ENCODE results near the gene LRRC14B.

The LRRC14B gene

GRCh38 chr5:199197-199949 lies 8.1 kb downstream of the LRRC14B start:
- no peaks in the 10 kb centered on the region for H3K79me2 ChIP-seq (ENCODE audit: control insufficient read depth, insufficient read depth, low read length)
- H3K27me3 ChIP-seq (ENCODE audit: insufficient read depth, low read length, poor library complexity) = no peaks in the 10 kb centered on the region
- H2BK5ac ChIP-seq (ENCODE audit: low read length) = no peak overlapping the region
- no peak overlapping the region for H2BK120ac ChIP-seq (ENCODE audit: low read depth, low read length)
- DNase-seq = no peak
- H3K36me3 ChIP-seq (ENCODE audit: control insufficient read depth, insufficient read depth, low read length) = peaks cover 2% of the 10 kb centered on the region
- H3K18ac ChIP-seq (ENCODE audit: low read length) = no peak overlapping the region
- no CpG with 5 or more reads among the region's 16 CpGs for WGBS (ENCODE audit: extremely low coverage, insufficient coverage, low lambda C conversion rate)
- no peak overlapping the region for H2BK15ac ChIP-seq (replicated peaks; ENCODE audit: low read depth)
- H2AK5ac ChIP-seq (ENCODE audit: low read length) = no peak overlapping the region
- H4K8ac ChIP-seq (ENCODE audit: low read depth, low read length) = no peak overlapping the region
- H3K27ac ChIP-seq (ENCODE audit: low read depth, low read length) = no peak overlapping the region
- H3K4me1 ChIP-seq (ENCODE audit: control insufficient read depth, low read depth, low read length) = no peaks in the 10 kb centered on the region
- H3K4me3 ChIP-seq (ENCODE audit: low read length) = no peak overlapping the region
- H3K56ac ChIP-seq (ENCODE audit: low read length) = no peak overlapping the region
- peaks cover 2% of the 10 kb centered on the region for H3K79me1 ChIP-seq (ENCODE audit: low read length)
- H3K4ac ChIP-seq (ENCODE audit: low read depth, low read length) = no peak overlapping the region
- H3K4me2 ChIP-seq (ENCODE audit: low read length) = no peak overlapping the region
- no peak overlapping the region for H4K5ac ChIP-seq (ENCODE audit: low read length)
- no peak overlapping the region for H3K9ac ChIP-seq (ENCODE audit: low read length)
- no peak overlapping the region for H3K23ac ChIP-seq (ENCODE audit: low read length)

- H4K8ac ChIP-seq (ENCODE audit: low read depth, low read length) = no peak overlapping the region
- no peak overlapping the region for H3K4me3 ChIP-seq (ENCODE audit: low read length)
- H3K36me3 ChIP-seq (ENCODE audit: control insufficient read depth, insufficient read depth, low read length) = peaks cover 2% of the 10 kb centered on the region
- H3K27me3 ChIP-seq (ENCODE audit: insufficient read depth, low read length, poor library complexity) = no peaks in the 10 kb centered on the region
- H3K23ac ChIP-seq (ENCODE audit: low read length) = no peak overlapping the region
- no peak overlapping the region for H2BK5ac ChIP-seq (ENCODE audit: low read length)
- no peak overlapping the region for H2AK5ac ChIP-seq (ENCODE audit: low read length)
- H3K4me2 ChIP-seq (ENCODE audit: low read length) = no peak overlapping the region
- no peak overlapping the region for H3K56ac ChIP-seq (ENCODE audit: low read length)
- H3K79me2 ChIP-seq (ENCODE audit: control insufficient read depth, insufficient read depth, low read length) = no peaks in the 10 kb centered on the region
- H4K5ac ChIP-seq (ENCODE audit: low read length) = no peak overlapping the region
- H3K27ac ChIP-seq (ENCODE audit: low read depth, low read length) = no peak overlapping the region
- no peak overlapping the region for H2BK15ac ChIP-seq (replicated peaks; ENCODE audit: low read depth)
- H3K79me1 ChIP-seq (ENCODE audit: low read length) = peaks cover 2% of the 10 kb centered on the region
- no peak overlapping the region for H3K18ac ChIP-seq (ENCODE audit: low read length)
- no peak overlapping the region for H2BK120ac ChIP-seq (ENCODE audit: low read depth, low read length)
- no peak overlapping the region for H3K4ac ChIP-seq (ENCODE audit: low read depth, low read length)
- H3K9ac ChIP-seq (ENCODE audit: low read length) = no peak overlapping the region
- H3K4me1 ChIP-seq (ENCODE audit: control insufficient read depth, low read depth, low read length) = no peaks in the 10 kb centered on the region
- WGBS (ENCODE audit: extremely low coverage, insufficient coverage, low lambda C conversion rate) = no CpG with 5 or more reads among the region's 23 CpGs
- no peak for DNase-seq
Observed at GRCh38 chr5:199950-200645, 8.8 kb downstream of the LRRC14B start.

- WGBS (ENCODE audit: extremely low coverage, insufficient coverage, low lambda C conversion rate) = no CpG with 5 or more reads among the region's 4 CpGs
- Histone ChIP-seq H3K4me1 (ENCODE audit: control insufficient read depth, low read depth, low read length) (no peaks in the 10 kb centered on the region), H4K5ac (ENCODE audit: low read length) (no peak overlapping the region), H3K56ac (ENCODE audit: low read length) (no peak overlapping the region), H3K27me3 (ENCODE audit: insufficient read depth, low read length, poor library complexity) (no peaks in the 10 kb centered on the region), H3K4me3 (ENCODE audit: low read length) (no peak overlapping the region), H3K4ac (ENCODE audit: low read depth, low read length) (no peak overlapping the region), H3K18ac (ENCODE audit: low read length) (no peak overlapping the region), H3K27ac (ENCODE audit: low read depth, low read length) (no peak overlapping the region), H3K23ac (ENCODE audit: low read length) (no peak overlapping the region), H3K9ac (ENCODE audit: low read length) (no peak overlapping the region), H2BK5ac (ENCODE audit: low read length) (no peak overlapping the region), H2BK15ac (replicated peaks; ENCODE audit: low read depth) (no peak overlapping the region), H4K8ac (ENCODE audit: low read depth, low read length) (no peak overlapping the region), H2AK5ac (ENCODE audit: low read length) (no peak overlapping the region), H3K36me3 (ENCODE audit: control insufficient read depth, insufficient read depth, low read length) (peaks cover 2% of the 10 kb centered on the region), H3K79me1 (ENCODE audit: low read length) (peaks cover 3% of the 10 kb centered on the region), H3K79me2 (ENCODE audit: control insufficient read depth, insufficient read depth, low read length) (no peaks in the 10 kb centered on the region), H2BK120ac (ENCODE audit: low read depth, low read length) (no peak overlapping the region), H3K4me2 (ENCODE audit: low read length) (no peak overlapping the region)
- DNase-seq = no peak
Observed at GRCh38 chr5:200985-201384, 9.7 kb downstream of the LRRC14B start.

GRCh38 chr5:201672-202071 lies 10.4 kb downstream of the LRRC14B start:
- no peak overlapping the region for H4K5ac ChIP-seq (ENCODE audit: low read length)
- no peak overlapping the region for H3K56ac ChIP-seq (ENCODE audit: low read length)
- no peak overlapping the region for H2BK15ac ChIP-seq (replicated peaks; ENCODE audit: low read depth)
- WGBS (ENCODE audit: extremely low coverage, insufficient coverage, low lambda C conversion rate) = no CpG with 5 or more reads among the region's 8 CpGs
- no peak overlapping the region for H3K23ac ChIP-seq (ENCODE audit: low read length)
- no peaks in the 10 kb centered on the region for H3K79me2 ChIP-seq (ENCODE audit: control insufficient read depth, insufficient read depth, low read length)
- H3K36me3 ChIP-seq (ENCODE audit: control insufficient read depth, insufficient read depth, low read length) = peaks cover 2% of the 10 kb centered on the region
- H2BK5ac ChIP-seq (ENCODE audit: low read length) = no peak overlapping the region
- peaks cover 6% of the 10 kb centered on the region for H3K79me1 ChIP-seq (ENCODE audit: low read length)
- no peaks in the 10 kb centered on the region for H3K27me3 ChIP-seq (ENCODE audit: insufficient read depth, low read length, poor library complexity)
- no peak overlapping the region for H3K4me2 ChIP-seq (ENCODE audit: low read length)
- H3K4me3 ChIP-seq (ENCODE audit: low read length) = no peak overlapping the region
- no peak overlapping the region for H3K27ac ChIP-seq (ENCODE audit: low read depth, low read length)
- H3K4me1 ChIP-seq (ENCODE audit: control insufficient read depth, low read depth, low read length) = no peaks in the 10 kb centered on the region
- H3K9ac ChIP-seq (ENCODE audit: low read length) = no peak overlapping the region
- H2AK5ac ChIP-seq (ENCODE audit: low read length) = no peak overlapping the region
- no peak overlapping the region for H4K8ac ChIP-seq (ENCODE audit: low read depth, low read length)
- no peak overlapping the region for H2BK120ac ChIP-seq (ENCODE audit: low read depth, low read length)
- H3K4ac ChIP-seq (ENCODE audit: low read depth, low read length) = no peak overlapping the region
- DNase-seq = no peak
- H3K18ac ChIP-seq (ENCODE audit: low read length) = no peak overlapping the region

- no peak overlapping the region for H3K4me2 ChIP-seq (ENCODE audit: low read length)
- no CpG with 5 or more reads among the region's 26 CpGs for WGBS (ENCODE audit: extremely low coverage, insufficient coverage, low lambda C conversion rate)
- peaks cover 10% of the 10 kb centered on the region for H3K79me1 ChIP-seq (ENCODE audit: low read length)
- H2BK15ac ChIP-seq (replicated peaks; ENCODE audit: low read depth) = no peak overlapping the region
- H3K27ac ChIP-seq (ENCODE audit: low read depth, low read length) = no peak overlapping the region
- no peak overlapping the region for H3K9ac ChIP-seq (ENCODE audit: low read length)
- no peak overlapping the region for H4K5ac ChIP-seq (ENCODE audit: low read length)
- H3K18ac ChIP-seq (ENCODE audit: low read length) = no peak overlapping the region
- H3K56ac ChIP-seq (ENCODE audit: low read length) = no peak overlapping the region
- no peak overlapping the region for H2BK5ac ChIP-seq (ENCODE audit: low read length)
- H3K4me1 ChIP-seq (ENCODE audit: control insufficient read depth, low read depth, low read length) = peaks cover 7% of the 10 kb centered on the region
- peaks cover 2% of the 10 kb centered on the region for H3K36me3 ChIP-seq (ENCODE audit: control insufficient read depth, insufficient read depth, low read length)
- H2AK5ac ChIP-seq (ENCODE audit: low read length) = no peak overlapping the region
- H3K23ac ChIP-seq (ENCODE audit: low read length) = no peak overlapping the region
- H4K8ac ChIP-seq (ENCODE audit: low read depth, low read length) = no peak overlapping the region
- no peak overlapping the region for H3K4me3 ChIP-seq (ENCODE audit: low read length)
- peaks cover 5% of the 10 kb centered on the region for H3K79me2 ChIP-seq (ENCODE audit: control insufficient read depth, insufficient read depth, low read length)
- H2BK120ac ChIP-seq (ENCODE audit: low read depth, low read length) = no peak overlapping the region
- no peak for DNase-seq
- H3K4ac ChIP-seq (ENCODE audit: low read depth, low read length) = no peak overlapping the region
- no peaks in the 10 kb centered on the region for H3K27me3 ChIP-seq (ENCODE audit: insufficient read depth, low read length, poor library complexity)
Observed at GRCh38 chr5:203246-203930, 12.1 kb downstream of the LRRC14B start.

Data from mesendoderm (in vitro differentiated cells).